Neural cell (in vitro differentiated cells): ENCODE data around the gene PRXL2A. TPM values are rescaled to one million over a fixed set of nuclear protein-coding genes. Genes with fewer than 3 reads are reported as not detected.

Experiments
- H2AFZ ChIP-seq: fragments of 200-600, 300-800 bp; sonication (generic), shearing (Covaris generic); 2 replicates; pipeline ENCODE4 v1.6.0; 2014; ENCODE audit warnings: low read depth, mild to moderate bottlenecking, antibody characterized with exemption, low read length, moderate library complexity
- H3F3A ChIP-seq: fragments of 200-600 bp; shearing (Covaris generic); 2 replicates; pipeline ENCODE4 v1.6.1; 2016; ENCODE audit warnings: mild to moderate bottlenecking, moderate library complexity, mixed read lengths, antibody characterized with exemption, low read length; ENCODE audit not compliant: insufficient read depth, poor library complexity, severe bottlenecking
- H3K27ac ChIP-seq: fragments of 200-600, 300-800 bp; sonication (generic), shearing (Covaris generic); 2 replicates; pipeline ENCODE4 v1.5.1; 2014; ENCODE audit warnings: mild to moderate bottlenecking, low read length, moderate library complexity
- H3K27me3 ChIP-seq: fragments of 300-800, 200-600 bp; sonication (generic), shearing (Covaris generic); 2 replicates; pipeline ENCODE4 v1.6.0; 2014; ENCODE audit warnings: mild to moderate bottlenecking, low read depth, low read length, moderate library complexity; ENCODE audit not compliant: insufficient read depth
- H3K36me3 ChIP-seq: fragments of 300-800, 200-600 bp; sonication (generic), shearing (Covaris generic); 2 replicates; pipeline ENCODE4 v1.5.1; 2014; ENCODE audit warnings: mild to moderate bottlenecking, antibody characterized with exemption, low read length, moderate library complexity; ENCODE audit not compliant: insufficient read depth
- H3K4me2 ChIP-seq: fragments of 300-800, 200-600 bp; sonication (generic), shearing (Covaris generic); 2 replicates; pipeline ENCODE4 v1.6.0; 2014; ENCODE audit warnings: mild to moderate bottlenecking, low read length
- H3K4me3 ChIP-seq: fragments of 300-800, 200-600 bp; sonication (generic), shearing (Covaris generic); 2 replicates; pipeline ENCODE4 v1.5.1; 2014; ENCODE audit warnings: mild to moderate bottlenecking, low read length, moderate library complexity
- H3K79me2 ChIP-seq: fragments of 200-600 bp; shearing (Covaris generic); replicated peaks from 2 replicates; pipeline ENCODE4 v1.6.0; 2014; ENCODE audit warnings: mild to moderate bottlenecking, low read length, moderate library complexity; ENCODE audit not compliant: insufficient read depth
- H3K9ac ChIP-seq: fragments of 300-800, 200-600 bp; sonication (generic), shearing (Covaris generic); 2 replicates; pipeline ENCODE4 v1.6.1; 2016; ENCODE audit warnings: mild to moderate bottlenecking, low read length, mixed read lengths
- H3K9me2 ChIP-seq: fragments of 200-600 bp; shearing (Covaris generic); 2 replicates; pipeline ENCODE4 v1.6.1; 2016; ENCODE audit warnings: mild to moderate bottlenecking, low read length, mixed read lengths; ENCODE audit not compliant: insufficient read depth
- H3K9me3 ChIP-seq: fragments of 200-600, 300-800 bp; sonication (generic), shearing (Covaris generic); 2 replicates; pipeline ENCODE4 v1.6.1; 2016; ENCODE audit warnings: mild to moderate bottlenecking, mixed run types, low read length, moderate library complexity, mixed read lengths
- H4K20me1 ChIP-seq: fragments of 200-600 bp; shearing (Covaris generic); 2 replicates; pipeline ENCODE4 v1.6.1; 2016; ENCODE audit warnings: mild to moderate bottlenecking, mixed run types; ENCODE audit not compliant: insufficient read depth
- EP300 ChIP-seq: fragments of 450-650 bp; conservative IDR thresholded peaks from 2 replicates; pipeline ENCODE4 v1.6.1; 2014; ENCODE audit warnings: antibody characterized with exemption, mild to moderate bottlenecking, moderate library complexity; ENCODE audit not compliant: poor library complexity, severe bottlenecking
- EZH2 ChIP-seq: fragments of 200-600, 300-800 bp; shearing (Covaris generic), sonication (generic); IDR thresholded peaks from 2 replicates; pipeline ENCODE4 v1.6.1; 2014; ENCODE audit warnings: antibody characterized with exemption, low read length, borderline replicate concordance, mild to moderate bottlenecking; ENCODE audit not compliant: insufficient read depth, poor library complexity, severe bottlenecking
- MXI1 ChIP-seq: fragments of 450-650 bp; conservative IDR thresholded peaks from 2 replicates; pipeline ENCODE4 v1.6.1; 2014; ENCODE audit warnings: antibody characterized with exemption, mild to moderate bottlenecking; ENCODE audit not compliant: poor library complexity, severe bottlenecking
- POLR2AphosphoS5 ChIP-seq: IDR thresholded peaks from 2 replicates; pipeline ENCODE4 v1.6.1; 2012
- RAD21 ChIP-seq: fragments of 450-650 bp; conservative IDR thresholded peaks from 2 replicates; pipeline ENCODE4 v1.6.1; 2014; ENCODE audit warnings: antibody characterized with exemption, mild to moderate bottlenecking, moderate library complexity
- SMC3 ChIP-seq: fragments of 450-650 bp; conservative IDR thresholded peaks from 2 replicates; pipeline ENCODE4 v1.6.1; 2014; ENCODE audit warnings: antibody characterized with exemption, mild to moderate bottlenecking, moderate library complexity; ENCODE audit not compliant: poor library complexity
- TAF1 ChIP-seq: IDR thresholded peaks from 2 replicates; pipeline ENCODE4 v1.6.1; 2012; ENCODE audit warnings: low read depth
- polyA plus RNA-seq: library from polyadenylated mRNA; depleted of rRNA; stranded (reverse); fragments of >200 nt; gene quantifications from 2 replicates; pipeline ENCODE4 v1.2.3, GENCODE V29; 2014
- TF ChIP-seq, protein P1 (sequence below): IDR thresholded peaks from 2 replicates; pipeline ENCODE4 v1.6.1; 2012; ENCODE audit warnings: borderline replicate concordance
- TF ChIP-seq, protein P2 (sequence below): fragments of 450-650 bp; IDR thresholded peaks from 2 replicates; pipeline ENCODE4 v1.5.1; 2014; ENCODE audit warnings: antibody characterized with exemption, mild to moderate bottlenecking, moderate library complexity; ENCODE audit not compliant: poor library complexity, severe bottlenecking

The PRXL2A gene
- polyA plus RNA-seq, 1 donor from 2014 or later, result 60.5 TPM

DNA sequence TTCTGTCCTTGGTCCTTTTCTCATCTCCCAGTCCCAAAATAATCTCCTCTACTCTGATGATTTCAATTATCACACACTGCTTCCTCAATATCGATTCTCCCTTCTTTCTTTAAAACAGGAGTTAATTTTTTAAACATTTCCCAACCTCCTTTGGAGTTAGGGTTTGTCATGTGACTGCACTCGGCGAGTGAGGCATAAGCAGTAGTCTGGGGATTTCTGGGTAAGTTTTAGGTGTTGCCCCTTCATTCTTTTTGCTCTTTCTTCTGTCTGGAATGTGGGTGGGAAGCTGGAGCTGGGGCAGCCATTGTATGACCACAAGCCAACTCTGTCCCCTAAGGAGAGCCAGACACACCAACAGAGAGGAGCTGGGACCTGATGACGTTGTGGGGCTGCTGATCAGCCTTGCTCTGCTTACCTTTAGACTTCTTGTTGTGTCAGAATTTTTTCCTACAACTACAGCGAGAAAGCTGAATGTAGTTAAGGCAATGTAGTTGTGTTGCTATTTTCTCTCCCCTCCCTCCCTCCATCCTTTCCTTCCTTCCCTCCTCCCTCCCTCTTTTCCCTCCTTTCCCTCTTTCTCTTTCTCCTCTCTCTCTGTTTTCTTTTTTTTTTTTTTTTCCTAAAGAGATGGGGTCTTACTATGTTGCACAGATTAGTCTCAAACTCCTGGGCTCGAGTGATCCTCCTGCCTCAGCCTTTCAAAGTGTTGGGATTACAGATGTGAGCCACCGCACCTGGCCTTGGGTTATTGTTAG lies 39.3 kb downstream of the PRXL2A start:
- Histone ChIP-seq H2AFZ (no peak overlapping the region), H3K27ac (no peak overlapping the region), H3K9ac (no peak overlapping the region), H3K27me3 (no peaks in the 10 kb centered on the region), H3K4me3 (no peak overlapping the region), H3K36me3 (no peaks in the 10 kb centered on the region), H3K9me2 (no peaks in the 10 kb centered on the region), H3K4me2 (no peak overlapping the region), H3K9me3 (no peaks in the 10 kb centered on the region), H3F3A (no peaks in the 10 kb centered on the region), H4K20me1 (no peaks in the 10 kb centered on the region), H3K79me2 (no peaks in the 10 kb centered on the region)
- TF ChIP-seq TAF1 (no peak), RAD21 (no peak), SMC3 (no peak), MXI1 (no peak), EP300 (no peak), EZH2 (no peak), POLR2AphosphoS5 (no peak)
- TF ChIP-seq, protein P1, sequence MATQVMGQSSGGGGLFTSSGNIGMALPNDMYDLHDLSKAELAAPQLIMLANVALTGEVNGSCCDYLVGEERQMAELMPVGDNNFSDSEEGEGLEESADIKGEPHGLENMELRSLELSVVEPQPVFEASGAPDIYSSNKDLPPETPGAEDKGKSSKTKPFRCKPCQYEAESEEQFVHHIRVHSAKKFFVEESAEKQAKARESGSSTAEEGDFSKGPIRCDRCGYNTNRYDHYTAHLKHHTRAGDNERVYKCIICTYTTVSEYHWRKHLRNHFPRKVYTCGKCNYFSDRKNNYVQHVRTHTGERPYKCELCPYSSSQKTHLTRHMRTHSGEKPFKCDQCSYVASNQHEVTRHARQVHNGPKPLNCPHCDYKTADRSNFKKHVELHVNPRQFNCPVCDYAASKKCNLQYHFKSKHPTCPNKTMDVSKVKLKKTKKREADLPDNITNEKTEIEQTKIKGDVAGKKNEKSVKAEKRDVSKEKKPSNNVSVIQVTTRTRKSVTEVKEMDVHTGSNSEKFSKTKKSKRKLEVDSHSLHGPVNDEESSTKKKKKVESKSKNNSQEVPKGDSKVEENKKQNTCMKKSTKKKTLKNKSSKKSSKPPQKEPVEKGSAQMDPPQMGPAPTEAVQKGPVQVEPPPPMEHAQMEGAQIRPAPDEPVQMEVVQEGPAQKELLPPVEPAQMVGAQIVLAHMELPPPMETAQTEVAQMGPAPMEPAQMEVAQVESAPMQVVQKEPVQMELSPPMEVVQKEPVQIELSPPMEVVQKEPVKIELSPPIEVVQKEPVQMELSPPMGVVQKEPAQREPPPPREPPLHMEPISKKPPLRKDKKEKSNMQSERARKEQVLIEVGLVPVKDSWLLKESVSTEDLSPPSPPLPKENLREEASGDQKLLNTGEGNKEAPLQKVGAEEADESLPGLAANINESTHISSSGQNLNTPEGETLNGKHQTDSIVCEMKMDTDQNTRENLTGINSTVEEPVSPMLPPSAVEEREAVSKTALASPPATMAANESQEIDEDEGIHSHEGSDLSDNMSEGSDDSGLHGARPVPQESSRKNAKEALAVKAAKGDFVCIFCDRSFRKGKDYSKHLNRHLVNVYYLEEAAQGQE, result no peak
- TF ChIP-seq, protein P2, sequence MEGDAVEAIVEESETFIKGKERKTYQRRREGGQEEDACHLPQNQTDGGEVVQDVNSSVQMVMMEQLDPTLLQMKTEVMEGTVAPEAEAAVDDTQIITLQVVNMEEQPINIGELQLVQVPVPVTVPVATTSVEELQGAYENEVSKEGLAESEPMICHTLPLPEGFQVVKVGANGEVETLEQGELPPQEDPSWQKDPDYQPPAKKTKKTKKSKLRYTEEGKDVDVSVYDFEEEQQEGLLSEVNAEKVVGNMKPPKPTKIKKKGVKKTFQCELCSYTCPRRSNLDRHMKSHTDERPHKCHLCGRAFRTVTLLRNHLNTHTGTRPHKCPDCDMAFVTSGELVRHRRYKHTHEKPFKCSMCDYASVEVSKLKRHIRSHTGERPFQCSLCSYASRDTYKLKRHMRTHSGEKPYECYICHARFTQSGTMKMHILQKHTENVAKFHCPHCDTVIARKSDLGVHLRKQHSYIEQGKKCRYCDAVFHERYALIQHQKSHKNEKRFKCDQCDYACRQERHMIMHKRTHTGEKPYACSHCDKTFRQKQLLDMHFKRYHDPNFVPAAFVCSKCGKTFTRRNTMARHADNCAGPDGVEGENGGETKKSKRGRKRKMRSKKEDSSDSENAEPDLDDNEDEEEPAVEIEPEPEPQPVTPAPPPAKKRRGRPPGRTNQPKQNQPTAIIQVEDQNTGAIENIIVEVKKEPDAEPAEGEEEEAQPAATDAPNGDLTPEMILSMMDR, result no peak

DNA sequence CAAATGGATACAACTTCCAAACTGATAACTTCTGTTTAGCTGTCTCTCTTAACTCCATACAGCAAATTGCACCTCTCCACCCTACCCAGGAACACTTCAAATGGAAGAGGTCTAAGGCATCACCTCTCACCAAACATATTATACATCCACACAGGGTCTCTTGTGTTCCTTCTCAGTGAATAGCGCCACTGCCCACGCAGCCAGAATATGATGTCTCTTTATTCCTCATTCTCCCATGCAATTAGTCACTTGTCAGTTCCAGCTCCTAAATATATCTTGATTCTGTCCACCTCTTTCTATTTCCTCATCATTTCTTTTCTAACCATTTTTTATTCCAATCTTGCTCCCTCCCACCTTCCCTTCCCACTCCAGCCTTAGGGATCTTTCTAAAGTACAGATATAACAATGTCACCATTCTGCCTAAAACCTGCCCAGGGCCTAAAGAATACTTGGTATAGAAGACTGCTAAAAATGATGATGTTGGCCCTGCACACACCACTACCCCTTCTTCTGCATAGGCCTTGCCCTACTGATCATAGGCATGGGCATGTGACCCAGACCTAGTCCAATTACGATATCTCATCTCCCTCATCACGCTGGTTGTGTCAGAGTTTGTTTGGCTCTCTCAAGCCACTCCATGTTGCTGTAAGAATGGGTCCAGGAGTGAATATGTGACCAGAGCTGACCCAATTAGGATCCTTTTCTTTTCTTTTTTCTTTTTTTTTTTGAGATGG lies 40.0 kb downstream of the PRXL2A start:
- no peaks in the 10 kb centered on the region for H3F3A ChIP-seq
- TF ChIP-seq TAF1 (no peak), RAD21 (no peak), SMC3 (no peak), POLR2AphosphoS5 (no peak), MXI1 (no peak), EP300 (no peak), EZH2 (no peak)
- TF ChIP-seq, protein P1, result no peak
- TF ChIP-seq, protein P2, result no peak
- no peak overlapping the region for H3K9ac ChIP-seq
- H3K4me3 ChIP-seq, result no peak overlapping the region
- no peaks in the 10 kb centered on the region for H3K79me2 ChIP-seq
- no peaks in the 10 kb centered on the region for H4K20me1 ChIP-seq
- H3K4me2 ChIP-seq, result no peak overlapping the region
- no peaks in the 10 kb centered on the region for H3K9me2 ChIP-seq
- H3K36me3 ChIP-seq, result no peaks in the 10 kb centered on the region
- no peak overlapping the region for H3K27ac ChIP-seq
- no peaks in the 10 kb centered on the region for H3K27me3 ChIP-seq
- no peaks in the 10 kb centered on the region for H3K9me3 ChIP-seq
- H2AFZ ChIP-seq, result no peak overlapping the region
